NB4 (cell line): ENCODE results near the gene TNRC18.
A peak's percentile ranks its signal among the peaks of the same experiment; 100 is the strongest.
"Not testable (repeated sequence)": the region's sequence is repeated elsewhere in the genome, so short reads cannot be mapped to it uniquely, and the experiment has no call there.

Experiments
- DNase-seq: peaks from one replicate; pipeline ENCODE4 v3.0.0; 2010; ENCODE audit warnings: low read depth
- H3K4me3 ChIP-seq: one replicate; pipeline ENCODE4 v1.5.1; 2011; ENCODE audit warnings: mild to moderate bottlenecking, low read depth, low read length, moderate library complexity
- CTCF ChIP-seq: IDR thresholded peaks from one replicate; pipeline ENCODE4 v1.5.1; 2012; ENCODE audit warnings: low read depth, low read length
- MAX ChIP-seq: IDR thresholded peaks from 2 replicates; pipeline ENCODE4 v1.6.1; 2011; ENCODE audit warnings: low read depth, low read length
- MYC ChIP-seq: IDR thresholded peaks from 2 replicates; pipeline ENCODE4 v1.6.1; 2011; ENCODE audit warnings: low read depth, low read length
- POLR2A ChIP-seq: IDR thresholded peaks from 2 replicates; pipeline ENCODE4 v1.6.1; 2011; ENCODE audit warnings: mild to moderate bottlenecking; ENCODE audit not compliant: insufficient read length; ENCODE audit errors: extremely low read depth

The TNRC18 gene

GRCh38 chr7:5375925-5376324 is 47.7 kb downstream of the TNRC18 start:
- TF ChIP-seq POLR2A: no peak
- no peak for TF ChIP-seq CTCF
- DNase-seq: peak; percentile 74
- H3K4me3 ChIP-seq: no peak overlapping the region

GRCh38 chr7:5374464-5374863 is 49.2 kb downstream of the TNRC18 start:
- H3K4me3 ChIP-seq: no peak overlapping the region
- DNase-seq: no peak
- TF ChIP-seq CTCF (no peak), POLR2A (no peak), MYC (no peak), MAX (no peak)

GRCh38 chr7:5373300-5373699 is 50.3 kb downstream of the TNRC18 start:
- DNase-seq: no peak
- H3K4me3 ChIP-seq: no peak overlapping the region
- no peak for TF ChIP-seq MAX
- TF ChIP-seq MYC: no peak
- no peak for TF ChIP-seq POLR2A

GRCh38 chr7:5370454-5371353 is 52.9 kb downstream of the TNRC18 start:
- no peak for TF ChIP-seq MYC
- no peak for DNase-seq
- no peak overlapping the region for H3K4me3 ChIP-seq

GRCh38 chr7:5367661-5368060 is 56.0 kb downstream of the TNRC18 start:
- no peak for DNase-seq
- TF ChIP-seq POLR2A (no peak), CTCF (no peak), MYC (no peak), MAX (no peak)
- no peak overlapping the region for H3K4me3 ChIP-seq

- TF ChIP-seq MYC: peak; percentile 66; the same call in 1 of the 2 replicates
- TF ChIP-seq MAX: peak; percentile 71
- peak; percentile 98 for TF ChIP-seq CTCF
- not testable (repeated sequence) for H3K4me3 ChIP-seq
- peak; percentile 94 for DNase-seq
These were observed 57.5 kb downstream of the TNRC18 start for GRCh38 chr7:5365976-5366625.

GRCh38 chr7:5363729-5364128 is 59.9 kb downstream of the TNRC18 start:
- TF ChIP-seq POLR2A (no peak), MYC (no peak), MAX (no peak), CTCF (no peak)
- H3K4me3 ChIP-seq: no peak overlapping the region
- DNase-seq: no peak
